Choroid plexus epithelial cell (primary cell): ENCODE results near the gene CALHM3.

Source experiments
- DNase-seq: peaks from one replicate; pipeline ENCODE4 v3.0.0-alpha.2; 2010; ENCODE audit warnings: low read depth
- H3K4me3 ChIP-seq: 2 replicates; pipeline ENCODE4 v1.5.1; 2011; ENCODE audit warnings: low read depth, mild to moderate bottlenecking, control low read depth, low read length, moderate library complexity
- CTCF ChIP-seq: conservative IDR thresholded peaks from 2 replicates; pipeline ENCODE4 v1.5.1; 2011; ENCODE audit warnings: low read depth, mild to moderate bottlenecking, control low read depth, inconsistent platforms, low read length, moderate library complexity

CALHM3 gene

GRCh38 chr10:103454026-103454425, 25.0 kb downstream of the CALHM3 start:
- no peak for TF ChIP-seq CTCF
- no peak overlapping the region for H3K4me3 ChIP-seq
- no peak for DNase-seq

- peak; percentile 19 for DNase-seq
- H3K4me3 ChIP-seq, result peak overlapping the region; percentile 72
- TF ChIP-seq CTCF, result no peak
Observed at GRCh38 chr10:103452506-103453230, 26.4 kb downstream of the CALHM3 start.

- H3K4me3 ChIP-seq, result peak within 1 kb of the TSS; percentile 72
- DNase-seq, result peak; percentile 68
- TF ChIP-seq CTCF, result no peak
Observed at GRCh38 chr10:103451831-103452505, 27.1 kb downstream of the CALHM3 start, which contains the start of gene CALHM2. TSS of gene CALHM2 (minus strand) at chr10:103452370. CDS start at chr10:103449941, 2,429 bp downstream.

- TF ChIP-seq CTCF, result no peak
- DNase-seq, result peak; percentile 17
- H3K4me3 ChIP-seq, result peak overlapping the region; percentile 72
Observed at GRCh38 chr10:103451091-103451813, 27.8 kb downstream of the CALHM3 start.

GRCh38 chr10:103450201-103450695, 28.8 kb downstream of the CALHM3 start:
- no peak for TF ChIP-seq CTCF
- no peak overlapping the region for H3K4me3 ChIP-seq
- DNase-seq, result no peak

- no peak for TF ChIP-seq CTCF
- no peak for DNase-seq
- no peak overlapping the region for H3K4me3 ChIP-seq
Observed at GRCh38 chr10:103449208-103450144, 29.6 kb downstream of the CALHM3 start.
